ENCODE measurements around the gene TRIM33.

Gene TRIM33

GRCh38 chr1:114359791-114360190 is 151.2 kb downstream of the TRIM33 start:
- H3K4ac ChIP-seq (ENCODE audit: low read depth, low read length): no peak overlapping the region
- no peak overlapping the region for H3K23ac ChIP-seq (ENCODE audit: low read length)
- H2AK5ac ChIP-seq (ENCODE audit: low read length): no peak overlapping the region
- H3K79me1 ChIP-seq (ENCODE audit: low read length): no peaks in the 10 kb centered on the region
- H3K4me3 ChIP-seq (ENCODE audit: low read depth, low read length): no peak overlapping the region
- DNase-seq: no peak
- no peaks in the 10 kb centered on the region for H3K36me3 ChIP-seq (ENCODE audit: control insufficient read depth in 1 of 2, insufficient read depth in 2 of 2, low read length in 2 of 2)
- no peak overlapping the region for H3K27ac ChIP-seq (ENCODE audit: low read depth, low read length)
- no peaks in the 10 kb centered on the region for H3K27me3 ChIP-seq (ENCODE audit: insufficient read depth, low read length)
- no peak overlapping the region for H2AFZ ChIP-seq (ENCODE audit: insufficient read depth, low read length, poor library complexity)
- H3K79me2 ChIP-seq (ENCODE audit: control insufficient read depth, insufficient read depth, low read length, poor library complexity): no peaks in the 10 kb centered on the region
- no peak overlapping the region for H2BK12ac ChIP-seq (ENCODE audit: low read length)
- H2BK5ac ChIP-seq (ENCODE audit: low read depth, low read length, poor library complexity): no peak overlapping the region
- H3K18ac ChIP-seq (ENCODE audit: low read length): no peak overlapping the region
- H3K9ac ChIP-seq (ENCODE audit: low read length): no peak overlapping the region
- WGBS (ENCODE audit: extremely low coverage, insufficient coverage, insufficient read length): no CpG with 5 or more reads among the region's 1 CpG
- H3K14ac ChIP-seq (ENCODE audit: low read length): no peak overlapping the region
- H2BK120ac ChIP-seq (ENCODE audit: insufficient read depth, low read length, poor library complexity): no peak overlapping the region
- H4K8ac ChIP-seq (ENCODE audit: low read depth, low read length): no peak overlapping the region
- no peaks in the 10 kb centered on the region for H3K4me1 ChIP-seq (ENCODE audit: control insufficient read depth in 1 of 2, insufficient read depth in 2 of 2, low read length in 2 of 2)
- H3K9me3 ChIP-seq (ENCODE audit: insufficient read depth, low read depth, low read length): peaks cover 10% of the 10 kb centered on the region
- H4K12ac ChIP-seq (ENCODE audit: low read depth, low read length): no peak overlapping the region
- no peak overlapping the region for H4K91ac ChIP-seq (ENCODE audit: low read depth, low read length)
- H3K4me2 ChIP-seq (ENCODE audit: low read length): no peak overlapping the region

- no peak overlapping the region for H3K27ac ChIP-seq (ENCODE audit: low read depth, low read length)
- no peak for DNase-seq
- no peak overlapping the region for H2BK5ac ChIP-seq (ENCODE audit: low read depth, low read length, poor library complexity)
- H2BK12ac ChIP-seq (ENCODE audit: low read length): no peak overlapping the region
- no peak overlapping the region for H3K4me2 ChIP-seq (ENCODE audit: low read length)
- H3K4me1 ChIP-seq (ENCODE audit: control insufficient read depth in 1 of 2, insufficient read depth in 2 of 2, low read length in 2 of 2): no peaks in the 10 kb centered on the region
- H4K12ac ChIP-seq (ENCODE audit: low read depth, low read length): no peak overlapping the region
- H3K27me3 ChIP-seq (ENCODE audit: insufficient read depth, low read length): no peaks in the 10 kb centered on the region
- no peak overlapping the region for H3K23ac ChIP-seq (ENCODE audit: low read length)
- no CpG with 5 or more reads among the region's 3 CpGs for WGBS (ENCODE audit: extremely low coverage, insufficient coverage, insufficient read length)
- no peak overlapping the region for H3K14ac ChIP-seq (ENCODE audit: low read length)
- H3K9ac ChIP-seq (ENCODE audit: low read length): no peak overlapping the region
- no peak overlapping the region for H3K18ac ChIP-seq (ENCODE audit: low read length)
- H3K79me1 ChIP-seq (ENCODE audit: low read length): no peaks in the 10 kb centered on the region
- H3K9me3 ChIP-seq (ENCODE audit: insufficient read depth, low read depth, low read length): no peaks in the 10 kb centered on the region
- H4K91ac ChIP-seq (ENCODE audit: low read depth, low read length): no peak overlapping the region
- H4K8ac ChIP-seq (ENCODE audit: low read depth, low read length): no peak overlapping the region
- no peaks in the 10 kb centered on the region for H3K36me3 ChIP-seq (ENCODE audit: control insufficient read depth in 1 of 2, insufficient read depth in 2 of 2, low read length in 2 of 2)
- H2AFZ ChIP-seq (ENCODE audit: insufficient read depth, low read length, poor library complexity): no peak overlapping the region
- H2AK5ac ChIP-seq (ENCODE audit: low read length): no peak overlapping the region
- H2BK120ac ChIP-seq (ENCODE audit: insufficient read depth, low read length, poor library complexity): no peak overlapping the region
- H3K4me3 ChIP-seq (ENCODE audit: low read depth, low read length): no peak overlapping the region
- no peaks in the 10 kb centered on the region for H3K79me2 ChIP-seq (ENCODE audit: control insufficient read depth, insufficient read depth, low read length, poor library complexity)
- no peak overlapping the region for H3K4ac ChIP-seq (ENCODE audit: low read depth, low read length)
Observed at GRCh38 chr1:114355240-114355639, 155.8 kb downstream of the TRIM33 start.

- Histone ChIP-seq H3K14ac (ENCODE audit: low read length) (no peak overlapping the region), H4K8ac (ENCODE audit: low read depth, low read length) (no peak overlapping the region), H4K91ac (ENCODE audit: low read depth, low read length) (no peak overlapping the region), H3K4me2 (ENCODE audit: low read length) (no peak overlapping the region), H3K36me3 (ENCODE audit: control insufficient read depth in 1 of 2, insufficient read depth in 2 of 2, low read length in 2 of 2) (no peaks in the 10 kb centered on the region), H3K18ac (ENCODE audit: low read length) (no peak overlapping the region), H3K23ac (ENCODE audit: low read length) (no peak overlapping the region), H3K4ac (ENCODE audit: low read depth, low read length) (no peak overlapping the region), H3K27ac (ENCODE audit: low read depth, low read length) (no peak overlapping the region), H3K27me3 (ENCODE audit: insufficient read depth, low read length) (no peaks in the 10 kb centered on the region), H4K12ac (ENCODE audit: low read depth, low read length) (no peak overlapping the region), H2BK12ac (ENCODE audit: low read length) (no peak overlapping the region), H2BK5ac (ENCODE audit: low read depth, low read length, poor library complexity) (no peak overlapping the region), H3K9me3 (ENCODE audit: insufficient read depth, low read depth, low read length) (no peaks in the 10 kb centered on the region), H2AFZ (ENCODE audit: insufficient read depth, low read length, poor library complexity) (no peak overlapping the region), H2BK120ac (ENCODE audit: insufficient read depth, low read length, poor library complexity) (no peak overlapping the region), H3K79me1 (ENCODE audit: low read length) (no peaks in the 10 kb centered on the region), H2AK5ac (ENCODE audit: low read length) (no peak overlapping the region), H3K9ac (ENCODE audit: low read length) (no peak overlapping the region), H3K4me3 (ENCODE audit: low read depth, low read length) (no peak overlapping the region), H3K4me1 (ENCODE audit: control insufficient read depth in 1 of 2, insufficient read depth in 2 of 2, low read length in 2 of 2) (no peaks in the 10 kb centered on the region), H3K79me2 (ENCODE audit: control insufficient read depth, insufficient read depth, low read length, poor library complexity) (no peaks in the 10 kb centered on the region)
- DNase-seq: no peak
- no CpG with 5 or more reads among the region's 4 CpGs for WGBS (ENCODE audit: extremely low coverage, insufficient coverage, insufficient read length)
Observed at GRCh38 chr1:114353262-114353661, 157.7 kb downstream of the TRIM33 start.

GRCh38 chr1:114352797-114353196 is 158.2 kb downstream of the TRIM33 start:
- DNase-seq: no peak
- H3K9ac ChIP-seq (ENCODE audit: low read length): no peak overlapping the region
- H2AFZ ChIP-seq (ENCODE audit: insufficient read depth, low read length, poor library complexity): no peak overlapping the region

More at GRCh38 chr1:114352797-114353196, 158.2 kb downstream of the TRIM33 start:
- no peaks in the 10 kb centered on the region for H3K79me2 ChIP-seq (ENCODE audit: control insufficient read depth, insufficient read depth, low read length, poor library complexity)
- H3K23ac ChIP-seq (ENCODE audit: low read length): no peak overlapping the region
- no peak overlapping the region for H2BK12ac ChIP-seq (ENCODE audit: low read length)
- no peak overlapping the region for H2AK5ac ChIP-seq (ENCODE audit: low read length)
- H3K9me3 ChIP-seq (ENCODE audit: insufficient read depth, low read depth, low read length): no peaks in the 10 kb centered on the region
- no CpG with 5 or more reads among the region's 6 CpGs for WGBS (ENCODE audit: extremely low coverage, insufficient coverage, insufficient read length)
- no peaks in the 10 kb centered on the region for H3K27me3 ChIP-seq (ENCODE audit: insufficient read depth, low read length)
- H3K36me3 ChIP-seq (ENCODE audit: control insufficient read depth in 1 of 2, insufficient read depth in 2 of 2, low read length in 2 of 2): no peaks in the 10 kb centered on the region
- H3K4ac ChIP-seq (ENCODE audit: low read depth, low read length): no peak overlapping the region
- no peaks in the 10 kb centered on the region for H3K79me1 ChIP-seq (ENCODE audit: low read length)
- no peak overlapping the region for H3K14ac ChIP-seq (ENCODE audit: low read length)
- no peak overlapping the region for H4K91ac ChIP-seq (ENCODE audit: low read depth, low read length)
- H3K18ac ChIP-seq (ENCODE audit: low read length): no peak overlapping the region
- H2BK5ac ChIP-seq (ENCODE audit: low read depth, low read length, poor library complexity): no peak overlapping the region
- H3K4me1 ChIP-seq (ENCODE audit: control insufficient read depth in 1 of 2, insufficient read depth in 2 of 2, low read length in 2 of 2): no peaks in the 10 kb centered on the region
- H3K4me2 ChIP-seq (ENCODE audit: low read length): no peak overlapping the region
- H4K8ac ChIP-seq (ENCODE audit: low read depth, low read length): no peak overlapping the region
- no peak overlapping the region for H4K12ac ChIP-seq (ENCODE audit: low read depth, low read length)
- H3K4me3 ChIP-seq (ENCODE audit: low read depth, low read length): no peak overlapping the region
- H2BK120ac ChIP-seq (ENCODE audit: insufficient read depth, low read length, poor library complexity): no peak overlapping the region
- no peak overlapping the region for H3K27ac ChIP-seq (ENCODE audit: low read depth, low read length)
